Prostate gland (tissue), 2 donors: ENCODE results near the gene MOGAT3. TPM values are rescaled to one million over a fixed set of nuclear protein-coding genes. Genes with fewer than 3 reads are reported as not detected.

Experiments
- DNase-seq: peaks from one replicate; pipeline ENCODE4 v3.0.0-alpha.2; 2019; ENCODE audit warnings: low spot score
- H3K27ac ChIP-seq, 2 donors: fragments of 200-600 bp; sonication (generic); 2 replicates each; pipeline ENCODE4 v1.5.1; 2017 to 2019
- H3K27me3 ChIP-seq: fragments of 200-600 bp; sonication (generic); replicated peaks from 2 replicates; pipeline ENCODE4 v1.5.1; 2019; ENCODE audit not compliant: insufficient read depth
- H3K36me3 ChIP-seq, 2 donors: fragments of 200-600 bp; sonication (generic); 1 replicate in 1 of 2; 2 replicates in 1 of 2; pipeline versions ENCODE4 v1.5.1 to v1.8.1; 2017 to 2019
- H3K4me1 ChIP-seq: fragments of 200-600 bp; sonication (generic); replicated peaks from 2 replicates; pipeline ENCODE4 v1.5.1; 2019
- H3K4me3 ChIP-seq, 2 donors: fragments of 200-600 bp; sonication (generic); 2 replicates each; pipeline ENCODE4 v1.5.1; 2017 to 2019
- H3K9me3 ChIP-seq: fragments of 200-600 bp; sonication (generic); 2 replicates; pipeline ENCODE4 v1.5.1; 2017
- CTCF ChIP-seq, 4 experiments: fragments of 200-600 bp in 2 of 4; fragments of 450-650 bp in 2 of 4; sonication (generic) in 2 of 4; IDR thresholded peaks; 1 replicate in 3 of 4; 2 replicates in 1 of 4; pipeline ENCODE4 v1.5.1; 2016 to 2019; ENCODE audit warnings: antibody characterized with exemption in 4 of 4, mild to moderate bottlenecking in 2 of 4, moderate library complexity in 2 of 4
- POLR2A ChIP-seq: fragments of 450-650 bp; IDR thresholded peaks from one replicate; pipeline ENCODE4 v1.6.1; 2016; ENCODE audit warnings: antibody characterized with exemption, mild to moderate bottlenecking
- POLR2AphosphoS5 ChIP-seq: sonication (generic); formaldehyde crosslinking; IDR thresholded peaks from one replicate; pipeline ENCODE4 v1.6.1; 2017; ENCODE audit warnings: antibody characterized with exemption
- WGBS: methylation state at CpG from one replicate; pipeline ENCODE4 v1.1.5; 2018; 5-methylcytosine and 5-hydroxymethylcytosine counted together
- intact Hi-C: fragments of 100-400 bp; cut with DNase I; formaldehyde crosslinking; loops from one replicate; pipeline ENCODE4 v1.14.2; 2022
- total RNA-seq, 2 donors: library from RNA; depleted of rRNA; stranded (reverse); fragments of >200 nt; gene quantifications; one replicate each; pipeline ENCODE4 v1.1.0, GENCODE V29; 2016

Gene MOGAT3
- total RNA-seq, 2 donors from 2014 or later, result not detected

DNA sequence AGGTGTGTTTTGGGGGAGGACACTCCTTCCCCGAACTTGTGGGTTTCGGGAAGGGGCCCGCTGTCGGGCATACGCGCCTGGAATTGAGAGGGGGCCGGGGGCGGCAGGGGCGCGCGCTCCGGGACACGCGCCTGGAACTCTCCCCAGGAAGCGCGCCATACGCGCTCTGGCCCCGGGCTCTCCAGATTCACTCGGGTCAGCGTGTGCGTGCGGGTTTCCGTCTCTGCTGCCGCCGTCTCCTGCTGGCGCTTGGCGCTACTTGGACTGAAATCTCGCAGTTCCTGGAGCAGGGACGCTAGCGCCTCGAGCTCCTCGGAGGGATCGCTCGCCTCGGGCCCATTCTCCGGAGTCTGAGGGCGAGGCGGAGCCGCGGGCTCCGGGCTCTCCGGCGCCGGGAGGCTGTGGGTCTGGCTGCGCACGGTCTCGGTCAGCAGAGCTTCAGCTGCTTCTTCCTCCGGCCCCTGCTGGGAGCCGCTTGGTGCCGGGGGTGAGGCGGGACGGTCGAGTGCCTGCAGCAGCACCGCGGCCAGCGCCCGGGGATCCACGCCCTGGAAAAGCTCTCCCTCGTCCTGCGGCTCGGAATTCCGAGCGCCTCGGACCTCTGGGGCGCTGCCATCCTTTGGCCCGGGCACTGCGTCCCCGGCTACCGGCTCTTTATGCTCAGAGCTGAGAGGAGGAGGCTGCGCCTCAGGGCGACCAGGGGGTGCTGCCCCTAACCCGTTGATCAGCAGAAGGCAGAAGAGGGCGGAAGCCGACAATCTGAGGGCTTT is 36.6 kb downstream of the MOGAT3 start:
- H3K9me3 ChIP-seq, result no peaks in the 10 kb centered on the region
- peaks cover 27% of the 10 kb centered on the region for H3K27me3 ChIP-seq
- DNase-seq, result no peak
- intact Hi-C loops, result no loop called here
- H3K36me3 ChIP-seq, result no peaks in the 10 kb centered on the region
- WGBS, result 2% methylated on average over 69 of the region's 75 CpGs
- H3K27ac ChIP-seq, result no peak overlapping the region
- TF ChIP-seq CTCF (IDR thresholded peaks at IDR 0.05), result no peak
- TF ChIP-seq POLR2A, result no peak
- no peak for TF ChIP-seq POLR2AphosphoS5
- peaks cover 13% of the 10 kb centered on the region for H3K4me1 ChIP-seq
- H3K4me3 ChIP-seq, result peak overlapping the region; percentile 17 to 33

GRCh38 chr7:101163279-101164070 is 37.4 kb downstream of the MOGAT3 start:
- no peak overlapping the region for H3K27ac ChIP-seq
- DNase-seq, result no peak
- peaks cover 13% of the 10 kb centered on the region for H3K4me1 ChIP-seq
- no peak for TF ChIP-seq POLR2AphosphoS5
- no peak for TF ChIP-seq POLR2A
- no peak for TF ChIP-seq CTCF (IDR thresholded peaks at IDR 0.05)
- no peaks in the 10 kb centered on the region for H3K9me3 ChIP-seq
- intact Hi-C loops, result no loop called here
- no peaks in the 10 kb centered on the region for H3K36me3 ChIP-seq
- peaks cover 27% of the 10 kb centered on the region for H3K27me3 ChIP-seq
- WGBS, result under 1% methylated on average over 73 of the region's 92 CpGs
- peak overlapping the region; percentile 17 to 33 for H3K4me3 ChIP-seq

- H3K27ac ChIP-seq, result no peak overlapping the region
- WGBS, result 3% methylated on average over 65 of the region's 74 CpGs
- intact Hi-C loops, result no loop called here
- peaks cover 13% of the 10 kb centered on the region for H3K4me1 ChIP-seq
- TF ChIP-seq CTCF (IDR thresholded peaks at IDR 0.05) (no peak), POLR2A (no peak)
- no peaks in the 10 kb centered on the region for H3K36me3 ChIP-seq
- peaks cover 20% of the 10 kb centered on the region for H3K27me3 ChIP-seq
- no peaks in the 10 kb centered on the region for H3K9me3 ChIP-seq
- H3K4me3 ChIP-seq, result peak overlapping the region; percentile 17 to 33
- no peak for DNase-seq
Measured at GRCh38 chr7:101162551-101163278, 38.1 kb downstream of the MOGAT3 start.

DNA sequence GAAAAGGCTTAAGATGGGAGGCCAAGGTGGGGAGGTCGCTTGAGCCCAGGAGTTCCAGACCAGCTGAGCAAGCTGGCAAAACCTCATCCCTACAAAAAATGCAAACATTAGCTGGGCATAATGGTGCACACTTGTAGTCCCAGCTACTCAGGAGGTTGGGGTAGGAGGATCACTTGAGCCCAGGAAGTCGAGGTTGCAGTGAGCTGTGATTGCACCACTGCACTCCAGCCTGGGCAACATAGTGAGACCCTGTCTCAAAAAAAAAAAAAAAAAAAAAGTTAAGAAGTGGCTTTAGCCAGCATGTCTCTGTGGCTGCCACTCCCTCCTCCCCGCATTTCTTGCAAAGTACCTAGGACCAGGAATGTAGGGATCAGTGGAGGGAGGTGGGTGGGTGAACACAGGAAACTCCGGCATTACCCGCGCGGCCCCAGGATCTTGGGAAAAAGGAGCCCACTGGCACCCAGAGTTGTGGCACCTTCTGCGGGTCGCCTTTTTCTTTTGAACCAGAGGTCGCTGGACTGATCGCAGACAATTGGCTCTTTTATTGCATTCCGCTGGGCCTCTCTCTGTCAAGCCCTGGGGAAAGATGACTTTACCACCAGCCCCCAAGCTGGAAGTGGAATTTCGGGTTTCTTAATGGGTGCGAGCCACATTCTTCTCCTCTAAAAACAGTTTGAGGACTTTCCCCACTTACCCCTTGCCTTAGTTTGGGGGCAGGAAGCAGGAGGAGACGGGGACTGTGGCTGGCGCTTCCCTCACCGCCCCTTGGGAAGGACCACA is 39.0 kb downstream of the MOGAT3 start:
- intact Hi-C loops, result no loop called here
- WGBS, result 78% methylated on average over 17 of the region's 17 CpGs

More for the DNA sequence above, 39.0 kb downstream of the MOGAT3 start:
- DNase-seq, result no peak
- no peak overlapping the region for H3K27ac ChIP-seq
- no peaks in the 10 kb centered on the region for H3K9me3 ChIP-seq
- TF ChIP-seq POLR2AphosphoS5 (no peak), CTCF (IDR thresholded peaks at IDR 0.05) (no peak)
- no peak overlapping the region for H3K4me3 ChIP-seq
- peaks cover 13% of the 10 kb centered on the region for H3K4me1 ChIP-seq
- no peaks in the 10 kb centered on the region for H3K36me3 ChIP-seq
- peaks cover 12% of the 10 kb centered on the region for H3K27me3 ChIP-seq
